K562 (cell line): ENCODE measurements around the gene GPR37L1. TPM values are rescaled to one million over a fixed set of nuclear protein-coding genes. Genes with fewer than 3 reads are reported as not detected.

ENCODE experiments used
- BCL6 ChIP-seq: fragments of 250-450 bp; sonication (Bioruptor Pico); IDR thresholded peaks from 2 replicates; pipeline ENCODE4 v1.4.0; 2020
- EGR1 ChIP-seq: fragments of 450-650 bp; conservative IDR thresholded peaks from 2 replicates; pipeline ENCODE4 v1.6.1; 2017; ENCODE audit warnings: mild to moderate bottlenecking
- FOXA3 ChIP-seq, 2 experiments: fragments of 450-650 bp in 1 of 2; sonication (generic) in 1 of 2; formaldehyde crosslinking; IDR thresholded peaks in 1 of 2; conservative IDR thresholded peaks in 1 of 2; 2 replicates each; pipeline versions ENCODE4 v1.4.0 to v1.8.0; 2020 to 2022; ENCODE audit warnings: mild to moderate bottlenecking in 2 of 2, missing genetic modification reagents in 1 of 2
- HDAC1 ChIP-seq, 2 experiments: fragments of 450-650 bp; IDR thresholded peaks; 2 replicates each; pipeline ENCODE4 v1.6.1; 2016 to 2017; ENCODE audit warnings: inconsistent platforms in 1 of 2, mild to moderate bottlenecking in 1 of 2, moderate library complexity in 1 of 2
- NFIC ChIP-seq: fragments of 450-650 bp; IDR thresholded peaks from 2 replicates; pipeline ENCODE4 v1.6.1; 2017; ENCODE audit warnings: mild to moderate bottlenecking, inconsistent platforms
- POLR2G ChIP-seq: fragments of 200-400 bp; formaldehyde crosslinking; IDR thresholded peaks from 2 replicates; pipeline ENCODE4 v1.6.1; 2017; ENCODE audit warnings: low read depth, mild to moderate bottlenecking, antibody characterized with exemption, low read length, moderate library complexity
- SMARCC2 ChIP-seq: fragments of 450-650 bp; IDR thresholded peaks from 2 replicates; pipeline ENCODE4 v1.6.1; 2017; ENCODE audit warnings: antibody characterized with exemption, moderate library complexity, mild to moderate bottlenecking, low read depth
- TBL1XR1 ChIP-seq, 2 experiments: IDR thresholded peaks; 2 replicates each; pipeline ENCODE4 v1.6.1; 2012; ENCODE audit warnings: improper control_type of control experiment in 2 of 2, low read length in 2 of 2, mild to moderate bottlenecking in 1 of 2
- TEAD1 ChIP-seq, 2 experiments: fragments of 450-650 bp in 1 of 2; sonication (generic) in 1 of 2; formaldehyde crosslinking; IDR thresholded peaks; 2 replicates each; pipeline versions ENCODE4 v1.4.0 to v1.8.0; 2020 to 2022; ENCODE audit warnings: mild to moderate bottlenecking in 2 of 2, missing genetic modification reagents in 1 of 2
- TEAD2 ChIP-seq: fragments of 450-650 bp; IDR thresholded peaks from 2 replicates; pipeline ENCODE4 v1.6.1; 2016; ENCODE audit warnings: missing genetic modification characterization, control low read depth, missing compliant biosample characterization
- ZNF354B ChIP-seq: fragments of 250-450 bp; sonication (Bioruptor Pico); IDR thresholded peaks from 2 replicates; pipeline ENCODE4 v1.4.0; 2020
- ZNF668 ChIP-seq: fragments of 250-450 bp; sonication (Bioruptor Pico); IDR thresholded peaks from 2 replicates; pipeline ENCODE4 v1.8.0; 2022; ENCODE audit warnings: mild to moderate bottlenecking, inconsistent platforms
- polyA plus RNA-seq, 8 experiments: library from polyadenylated mRNA; depleted of rRNA in 4 of 8; stranded (reverse) in 5 of 8; unstranded in 3 of 8; fragments of >200 nt; fragmentation: Nextera tagmentation in 2 of 8; fragmentation: Illumina TruSeq in 1 of 8; extraction: Ambion mirVana in 2 of 8; extraction: Trizol in 1 of 8; gene quantifications; 2 replicates each; pipeline versions ENCODE4 v1.2.1 to v1.2.3, GENCODE V29; 2011 to 2014; ENCODE audit warnings: inconsistent platforms in 1 of 8, missing spikeins in 1 of 8
- total RNA-seq, 7 experiments: library from RNA; depleted of rRNA in 6 of 7; stranded (reverse); fragments of >200 nt in 6 of 7; fragmentation: Illumina TruSeq in 2 of 7; extraction: Trizol in 2 of 7; gene quantifications; 2 replicates each; pipeline versions ENCODE4 v1.2.1 to v1.2.3, GENCODE V29; 2011 to 2021; ENCODE audit warnings: low replicate concordance in 1 of 7
- TF ChIP-seq, protein P1 (sequence below), 2 experiments: fragments of 150-350 bp in 1 of 2; IDR thresholded peaks; 2 replicates each; pipeline ENCODE4 v1.6.1; 2012 to 2016; ENCODE audit warnings: low read depth in 2 of 2, low read length in 2 of 2, mild to moderate bottlenecking in 1 of 2, moderate library complexity in 1 of 2
- TF ChIP-seq, protein P2 (sequence below): sonication (generic); formaldehyde crosslinking; IDR thresholded peaks from 2 replicates; pipeline ENCODE4 v1.8.0; 2022; ENCODE audit warnings: mild to moderate bottlenecking, missing genetic modification reagents, borderline replicate concordance
- TF ChIP-seq, protein P3 (sequence below): fragments of 450-650 bp; IDR thresholded peaks from 2 replicates; pipeline ENCODE4 v1.6.1; 2014; ENCODE audit warnings: low read depth, mild to moderate bottlenecking, moderate library complexity, borderline replicate concordance
- TF ChIP-seq, protein P4 (sequence below): fragments of 250-450 bp; sonication (Bioruptor Pico); IDR thresholded peaks from 2 replicates; pipeline ENCODE4 v1.4.0; 2020; ENCODE audit warnings: mild to moderate bottlenecking, moderate library complexity

Gene GPR37L1
- total and polyA plus RNA-seq, 9 of the 15 experiments (the other 6 are each of a cell fraction or from before 2014, with no cell fraction given), result not detected

DNA sequence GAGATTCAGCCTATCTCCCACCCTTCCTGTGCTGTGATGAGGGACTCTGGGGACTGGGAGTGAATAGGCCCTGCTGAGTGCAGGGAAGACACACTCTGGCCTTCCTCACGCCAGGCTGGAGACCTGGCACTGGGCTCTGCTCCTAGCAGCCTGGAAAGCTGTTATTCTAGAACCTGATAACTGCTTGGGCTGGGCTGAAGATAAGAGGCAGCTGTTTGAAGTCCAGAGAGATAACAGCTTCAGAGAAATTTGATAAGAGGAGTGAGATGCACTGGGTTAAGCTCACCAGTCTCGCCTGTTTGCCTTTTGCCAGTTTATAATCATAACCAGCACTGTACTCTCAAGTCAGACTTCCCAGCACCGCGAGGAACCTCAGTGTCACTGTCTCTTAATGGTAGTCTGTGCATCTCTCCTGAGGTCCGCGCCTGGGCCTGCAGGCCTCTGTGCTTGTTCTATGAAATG lies 46.6 kb upstream of the GPR37L1 start (continued):
- TF ChIP-seq POLR2G (no peak), TEAD2 (no peak), FOXA3 (CRISPR knock-in tag; conservative IDR thresholded peaks at IDR 0.05 in 1 of 2, IDR thresholded peaks at IDR 0.05 in 1 of 2) (0 out of 4 replicates have a peak, but pooled peaks of 1 of the 2 experiments have one; percentile 13), BCL6 (peak; percentile 85), ZNF668 (CRISPR knock-in tag) (peak; percentile 90), NFIC (peak; percentile 92), SMARCC2 (peak; percentile 87; the same call in 1 of the 2 replicates), TEAD1 (CRISPR knock-in tag; IDR thresholded peaks at IDR 0.05) (peak in 1 of 2 experiments; percentile 96; a peak in 2 of 4 replicates), HDAC1 (IDR thresholded peaks at IDR 0.05) (peak in 1 of 2 experiments; percentile 88; a peak in 2 of 4 replicates), TBL1XR1 (IDR thresholded peaks at IDR 0.05; ENCODE audit: low read length in 2 of 2) (peak in 1 of 2 experiments; percentile 97; a peak in 2 of 4 replicates), ZNF354B (CRISPR knock-in tag) (0 out of 2 replicates have a peak, but pooled peaks have one; percentile 66), EGR1 (no peak)
- TF ChIP-seq, protein P1, sequence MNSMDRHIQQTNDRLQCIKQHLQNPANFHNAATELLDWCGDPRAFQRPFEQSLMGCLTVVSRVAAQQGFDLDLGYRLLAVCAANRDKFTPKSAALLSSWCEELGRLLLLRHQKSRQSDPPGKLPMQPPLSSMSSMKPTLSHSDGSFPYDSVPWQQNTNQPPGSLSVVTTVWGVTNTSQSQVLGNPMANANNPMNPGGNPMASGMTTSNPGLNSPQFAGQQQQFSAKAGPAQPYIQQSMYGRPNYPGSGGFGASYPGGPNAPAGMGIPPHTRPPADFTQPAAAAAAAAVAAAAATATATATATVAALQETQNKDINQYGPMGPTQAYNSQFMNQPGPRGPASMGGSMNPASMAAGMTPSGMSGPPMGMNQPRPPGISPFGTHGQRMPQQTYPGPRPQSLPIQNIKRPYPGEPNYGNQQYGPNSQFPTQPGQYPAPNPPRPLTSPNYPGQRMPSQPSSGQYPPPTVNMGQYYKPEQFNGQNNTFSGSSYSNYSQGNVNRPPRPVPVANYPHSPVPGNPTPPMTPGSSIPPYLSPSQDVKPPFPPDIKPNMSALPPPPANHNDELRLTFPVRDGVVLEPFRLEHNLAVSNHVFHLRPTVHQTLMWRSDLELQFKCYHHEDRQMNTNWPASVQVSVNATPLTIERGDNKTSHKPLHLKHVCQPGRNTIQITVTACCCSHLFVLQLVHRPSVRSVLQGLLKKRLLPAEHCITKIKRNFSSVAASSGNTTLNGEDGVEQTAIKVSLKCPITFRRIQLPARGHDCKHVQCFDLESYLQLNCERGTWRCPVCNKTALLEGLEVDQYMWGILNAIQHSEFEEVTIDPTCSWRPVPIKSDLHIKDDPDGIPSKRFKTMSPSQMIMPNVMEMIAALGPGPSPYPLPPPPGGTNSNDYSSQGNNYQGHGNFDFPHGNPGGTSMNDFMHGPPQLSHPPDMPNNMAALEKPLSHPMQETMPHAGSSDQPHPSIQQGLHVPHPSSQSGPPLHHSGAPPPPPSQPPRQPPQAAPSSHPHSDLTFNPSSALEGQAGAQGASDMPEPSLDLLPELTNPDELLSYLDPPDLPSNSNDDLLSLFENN (IDR thresholded peaks at IDR 0.05; ENCODE audit: low read depth in 2 of 2, low read length in 2 of 2), result peak in 1 of 2 experiments; percentile 96; a peak in 2 of 4 replicates
- TF ChIP-seq, protein P2, sequence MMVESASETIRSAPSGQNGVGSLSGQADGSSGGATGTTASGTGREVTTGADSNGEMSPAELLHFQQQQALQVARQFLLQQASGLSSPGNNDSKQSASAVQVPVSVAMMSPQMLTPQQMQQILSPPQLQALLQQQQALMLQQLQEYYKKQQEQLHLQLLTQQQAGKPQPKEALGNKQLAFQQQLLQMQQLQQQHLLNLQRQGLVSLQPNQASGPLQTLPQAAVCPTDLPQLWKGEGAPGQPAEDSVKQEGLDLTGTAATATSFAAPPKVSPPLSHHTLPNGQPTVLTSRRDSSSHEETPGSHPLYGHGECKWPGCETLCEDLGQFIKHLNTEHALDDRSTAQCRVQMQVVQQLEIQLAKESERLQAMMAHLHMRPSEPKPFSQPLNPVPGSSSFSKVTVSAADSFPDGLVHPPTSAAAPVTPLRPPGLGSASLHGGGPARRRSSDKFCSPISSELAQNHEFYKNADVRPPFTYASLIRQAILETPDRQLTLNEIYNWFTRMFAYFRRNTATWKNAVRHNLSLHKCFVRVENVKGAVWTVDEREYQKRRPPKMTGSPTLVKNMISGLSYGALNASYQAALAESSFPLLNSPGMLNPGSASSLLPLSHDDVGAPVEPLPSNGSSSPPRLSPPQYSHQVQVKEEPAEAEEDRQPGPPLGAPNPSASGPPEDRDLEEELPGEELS (CRISPR knock-in tag), result no peak
- TF ChIP-seq, protein P3, sequence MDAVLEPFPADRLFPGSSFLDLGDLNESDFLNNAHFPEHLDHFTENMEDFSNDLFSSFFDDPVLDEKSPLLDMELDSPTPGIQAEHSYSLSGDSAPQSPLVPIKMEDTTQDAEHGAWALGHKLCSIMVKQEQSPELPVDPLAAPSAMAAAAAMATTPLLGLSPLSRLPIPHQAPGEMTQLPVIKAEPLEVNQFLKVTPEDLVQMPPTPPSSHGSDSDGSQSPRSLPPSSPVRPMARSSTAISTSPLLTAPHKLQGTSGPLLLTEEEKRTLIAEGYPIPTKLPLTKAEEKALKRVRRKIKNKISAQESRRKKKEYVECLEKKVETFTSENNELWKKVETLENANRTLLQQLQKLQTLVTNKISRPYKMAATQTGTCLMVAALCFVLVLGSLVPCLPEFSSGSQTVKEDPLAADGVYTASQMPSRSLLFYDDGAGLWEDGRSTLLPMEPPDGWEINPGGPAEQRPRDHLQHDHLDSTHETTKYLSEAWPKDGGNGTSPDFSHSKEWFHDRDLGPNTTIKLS, result peak; percentile 87; the same call in 1 of the 2 replicates
- TF ChIP-seq, protein P4, sequence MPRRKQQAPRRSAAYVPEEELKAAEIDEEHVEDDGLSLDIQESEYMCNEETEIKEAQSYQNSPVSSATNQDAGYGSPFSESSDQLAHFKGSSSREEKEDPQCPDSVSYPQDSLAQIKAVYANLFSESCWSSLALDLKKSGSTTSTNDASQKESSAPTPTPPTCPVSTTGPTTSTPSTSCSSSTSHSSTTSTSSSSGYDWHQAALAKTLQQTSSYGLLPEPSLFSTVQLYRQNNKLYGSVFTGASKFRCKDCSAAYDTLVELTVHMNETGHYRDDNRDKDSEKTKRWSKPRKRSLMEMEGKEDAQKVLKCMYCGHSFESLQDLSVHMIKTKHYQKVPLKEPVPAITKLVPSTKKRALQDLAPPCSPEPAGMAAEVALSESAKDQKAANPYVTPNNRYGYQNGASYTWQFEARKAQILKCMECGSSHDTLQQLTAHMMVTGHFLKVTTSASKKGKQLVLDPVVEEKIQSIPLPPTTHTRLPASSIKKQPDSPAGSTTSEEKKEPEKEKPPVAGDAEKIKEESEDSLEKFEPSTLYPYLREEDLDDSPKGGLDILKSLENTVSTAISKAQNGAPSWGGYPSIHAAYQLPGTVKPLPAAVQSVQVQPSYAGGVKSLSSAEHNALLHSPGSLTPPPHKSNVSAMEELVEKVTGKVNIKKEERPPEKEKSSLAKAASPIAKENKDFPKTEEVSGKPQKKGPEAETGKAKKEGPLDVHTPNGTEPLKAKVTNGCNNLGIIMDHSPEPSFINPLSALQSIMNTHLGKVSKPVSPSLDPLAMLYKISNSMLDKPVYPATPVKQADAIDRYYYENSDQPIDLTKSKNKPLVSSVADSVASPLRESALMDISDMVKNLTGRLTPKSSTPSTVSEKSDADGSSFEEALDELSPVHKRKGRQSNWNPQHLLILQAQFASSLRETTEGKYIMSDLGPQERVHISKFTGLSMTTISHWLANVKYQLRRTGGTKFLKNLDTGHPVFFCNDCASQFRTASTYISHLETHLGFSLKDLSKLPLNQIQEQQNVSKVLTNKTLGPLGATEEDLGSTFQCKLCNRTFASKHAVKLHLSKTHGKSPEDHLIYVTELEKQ (CRISPR knock-in tag), result 0 out of 2 replicates have a peak, but pooled peaks have one; percentile 62
